ENCODE data around the gene UBE2J2.

- no peak for TF ChIP-seq POLR2A (IDR thresholded peaks at IDR 0.05)
- TF ChIP-seq, protein P1, sequence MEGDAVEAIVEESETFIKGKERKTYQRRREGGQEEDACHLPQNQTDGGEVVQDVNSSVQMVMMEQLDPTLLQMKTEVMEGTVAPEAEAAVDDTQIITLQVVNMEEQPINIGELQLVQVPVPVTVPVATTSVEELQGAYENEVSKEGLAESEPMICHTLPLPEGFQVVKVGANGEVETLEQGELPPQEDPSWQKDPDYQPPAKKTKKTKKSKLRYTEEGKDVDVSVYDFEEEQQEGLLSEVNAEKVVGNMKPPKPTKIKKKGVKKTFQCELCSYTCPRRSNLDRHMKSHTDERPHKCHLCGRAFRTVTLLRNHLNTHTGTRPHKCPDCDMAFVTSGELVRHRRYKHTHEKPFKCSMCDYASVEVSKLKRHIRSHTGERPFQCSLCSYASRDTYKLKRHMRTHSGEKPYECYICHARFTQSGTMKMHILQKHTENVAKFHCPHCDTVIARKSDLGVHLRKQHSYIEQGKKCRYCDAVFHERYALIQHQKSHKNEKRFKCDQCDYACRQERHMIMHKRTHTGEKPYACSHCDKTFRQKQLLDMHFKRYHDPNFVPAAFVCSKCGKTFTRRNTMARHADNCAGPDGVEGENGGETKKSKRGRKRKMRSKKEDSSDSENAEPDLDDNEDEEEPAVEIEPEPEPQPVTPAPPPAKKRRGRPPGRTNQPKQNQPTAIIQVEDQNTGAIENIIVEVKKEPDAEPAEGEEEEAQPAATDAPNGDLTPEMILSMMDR (IDR thresholded peaks at IDR 0.05) = no peak
Observed at GRCh38 chr1:1295154-1295923, 21.7 kb upstream of the UBE2J2 start.

Data from body of pancreas (tissue), 4 donors.